Heart right ventricle (tissue), 16 donors: ENCODE measurements around the gene SH3GLB1. TPM values are rescaled to one million over a fixed set of nuclear protein-coding genes. Genes with fewer than 3 reads are reported as not detected.

ENCODE experiments used
- ATAC-seq, 8 donors: fragments of 200-7000 bp; cut with Tn5 transposase; one replicate each; pipeline ENCODE4 v1.9.1; 2020; ENCODE audit warnings: mild to moderate bottlenecking in 8 of 8, moderate library complexity in 8 of 8, moderate number of reproducible peaks in 1 of 8
- DNase-seq, 2 donors: peaks; one replicate each; pipeline ENCODE4 v3.0.0-alpha.2; 2020
- H3K27ac ChIP-seq, 10 donors: fragments of 200-600 bp; sonication (generic) in 2 of 10; one replicate each; pipeline versions ENCODE4 v1.5.0 to v1.8.0; 2020 to 2022; ENCODE audit warnings: mild to moderate bottlenecking in 3 of 10
- H3K27me3 ChIP-seq, 7 donors: fragments of 200-600 bp; one replicate each; pipeline ENCODE4 v1.8.0; 2021 to 2022; ENCODE audit warnings: mild to moderate bottlenecking in 2 of 7
- H3K36me3 ChIP-seq, 9 donors: fragments of 200-600 bp; sonication (generic) in 1 of 9; one replicate each; pipeline versions ENCODE4 v1.5.0 to v1.8.0; 2020 to 2022; ENCODE audit warnings: mild to moderate bottlenecking in 2 of 9
- H3K4me1 ChIP-seq, 9 donors: fragments of 200-600 bp; sonication (generic) in 1 of 9; one replicate each; pipeline versions ENCODE4 v1.5.0 to v1.8.0; 2020 to 2022; ENCODE audit warnings: mild to moderate bottlenecking in 4 of 9
- H3K4me3 ChIP-seq, 10 donors: fragments of 200-600 bp; sonication (generic) in 2 of 10; one replicate each; pipeline versions ENCODE4 v1.5.0 to v1.8.0; 2020 to 2022; ENCODE audit warnings: mild to moderate bottlenecking in 7 of 10, moderate library complexity in 2 of 10
- H3K9me3 ChIP-seq, 11 donors: fragments of 200-600 bp in 10 of 11; sonication (generic) in 2 of 11; one replicate each; pipeline versions ENCODE4 v1.5.0 to v1.8.0; 2013 to 2022; ENCODE audit warnings: mild to moderate bottlenecking in 2 of 11, control low read depth in 1 of 11, moderate library complexity in 1 of 11
- WGBS, 2 donors: extraction: QIAGEN DNeasy Blood & Tissue Kit; methylation state at CpG; one replicate each; pipeline ENCODE4 v1.1.7; 2013; ENCODE audit warnings: inconsistent platforms in 1 of 2; 5-methylcytosine and 5-hydroxymethylcytosine counted together
- intact Hi-C, 10 donors: fragments of 100-400 bp; cut with DNase I; formaldehyde crosslinking; loops; one replicate each; pipeline versions ENCODE4 v1.11.1 to v1.14.2; 2022
- polyA plus RNA-seq, 2 donors: library from polyadenylated mRNA; stranded (reverse); fragments of 200-250 nt; gene quantifications; one replicate each; pipeline ENCODE4 v1.2.3, GENCODE V29; 2013
- total RNA-seq, 10 donors: library from RNA; stranded (reverse); fragmentation: NEBNext Ultra II Directional in 3 of 10; extraction: Animal tissue kit (Norgen Biotek cat#: 25700) in 3 of 10; gene quantifications; one replicate each; pipeline versions ENCODE4 v1.2.1 to v1.2.4, GENCODE V29; 2021 to 2023
- TF ChIP-seq, protein P1 (sequence below), 9 donors: fragments of 200-600 bp; sonication (generic) in 2 of 9; IDR thresholded peaks; one replicate each; pipeline versions ENCODE4 v1.5.0 to v1.8.0; 2021 to 2022; ENCODE audit warnings: antibody characterized with exemption in 9 of 9, mild to moderate bottlenecking in 5 of 9, moderate library complexity in 1 of 9
- donor health status: Arrhythmogenic right ventricular cardiomyopathy.
- donor health status: ischemic (EF 13 %, LVEDD 7.1; RV severe dilation, severe dysfunction).
- donor health status: healthy with polysubstance abuse.
- donor health status: DM: no; HTN: yes; CAD: no.
- donor health status: DM: no; HTN: no; CAD: no.
- donor health status: ischemic (EF 25% LVEDD 6.9; RV normal size, moderate dysfunction).
- donor health status: ischemic (EF 25% LVEDD 5.7; RV mildly dilated, moderate dysfunction).
- donor health status: healthy.
- donor health status: DM: yes; HTN: yes; CAD: no.
- donor health status: Ischemic cardiomyopathy.
- donor health status: ischemic (EF 35%, LVEDD 5.7; RV mildly dilated, moderate dysfunction).
- donor health status: nonischemic (EF 11% LVEDD 7.7; RV severe dilation, severe dysfunction).
- donor health status: DM: yes; HTN: yes; CAD: no.
- donor health status: PGD.
- donor health status: ischemic (EF 29% LVEDD 5.4; RV normal size, mild dysfunction).
- donor health status: nonischemic (EF 23%, LVEDD 6.1; RV moderate dilation, normal function).

Gene SH3GLB1
- total and polyA plus RNA-seq, 12 donors: 20.4 to 160 (median 123) TPM

DNA sequence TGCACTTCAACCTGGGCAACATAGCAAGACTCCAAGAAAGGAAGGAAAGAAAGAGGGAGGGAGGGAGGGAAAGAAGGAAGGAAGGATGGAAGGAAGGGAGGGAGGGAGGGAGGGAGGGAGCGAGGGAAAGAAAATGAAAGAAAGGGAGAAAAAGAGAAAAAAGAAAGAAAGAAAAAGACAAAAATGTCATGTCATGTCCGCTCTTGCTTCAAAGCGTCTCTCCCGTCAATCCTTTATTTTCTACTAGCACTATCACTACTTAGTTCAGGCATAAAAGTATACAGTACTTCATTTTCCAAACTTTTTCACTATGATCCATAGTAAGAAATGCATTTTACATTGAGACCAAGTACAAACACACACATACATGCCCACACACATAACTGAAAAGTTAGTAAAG, 64.7 kb downstream of the SH3GLB1 start:
- peaks cover 0 to 10% (median 4%) of the 10 kb centered on the region in 11 donors for H3K9me3 ChIP-seq
- H3K36me3 ChIP-seq: no peaks in the 10 kb centered on the region
- TF ChIP-seq, protein P1, sequence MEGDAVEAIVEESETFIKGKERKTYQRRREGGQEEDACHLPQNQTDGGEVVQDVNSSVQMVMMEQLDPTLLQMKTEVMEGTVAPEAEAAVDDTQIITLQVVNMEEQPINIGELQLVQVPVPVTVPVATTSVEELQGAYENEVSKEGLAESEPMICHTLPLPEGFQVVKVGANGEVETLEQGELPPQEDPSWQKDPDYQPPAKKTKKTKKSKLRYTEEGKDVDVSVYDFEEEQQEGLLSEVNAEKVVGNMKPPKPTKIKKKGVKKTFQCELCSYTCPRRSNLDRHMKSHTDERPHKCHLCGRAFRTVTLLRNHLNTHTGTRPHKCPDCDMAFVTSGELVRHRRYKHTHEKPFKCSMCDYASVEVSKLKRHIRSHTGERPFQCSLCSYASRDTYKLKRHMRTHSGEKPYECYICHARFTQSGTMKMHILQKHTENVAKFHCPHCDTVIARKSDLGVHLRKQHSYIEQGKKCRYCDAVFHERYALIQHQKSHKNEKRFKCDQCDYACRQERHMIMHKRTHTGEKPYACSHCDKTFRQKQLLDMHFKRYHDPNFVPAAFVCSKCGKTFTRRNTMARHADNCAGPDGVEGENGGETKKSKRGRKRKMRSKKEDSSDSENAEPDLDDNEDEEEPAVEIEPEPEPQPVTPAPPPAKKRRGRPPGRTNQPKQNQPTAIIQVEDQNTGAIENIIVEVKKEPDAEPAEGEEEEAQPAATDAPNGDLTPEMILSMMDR (IDR thresholded peaks at IDR 0.05): no peak
- H3K27me3 ChIP-seq: no peaks in the 10 kb centered on the region
- H3K27ac ChIP-seq: no peak overlapping the region
- intact Hi-C loops: no loop called here
- ATAC-seq (no peak), DNase-seq (no peak)
- peaks cover 0 to 16% (median 10%) of the 10 kb centered on the region in 9 donors for H3K4me1 ChIP-seq
- WGBS, 2 donors: 91 to 95% methylated on average over 4 of the region's 4 CpGs
- H3K4me3 ChIP-seq: no peak overlapping the region

DNA sequence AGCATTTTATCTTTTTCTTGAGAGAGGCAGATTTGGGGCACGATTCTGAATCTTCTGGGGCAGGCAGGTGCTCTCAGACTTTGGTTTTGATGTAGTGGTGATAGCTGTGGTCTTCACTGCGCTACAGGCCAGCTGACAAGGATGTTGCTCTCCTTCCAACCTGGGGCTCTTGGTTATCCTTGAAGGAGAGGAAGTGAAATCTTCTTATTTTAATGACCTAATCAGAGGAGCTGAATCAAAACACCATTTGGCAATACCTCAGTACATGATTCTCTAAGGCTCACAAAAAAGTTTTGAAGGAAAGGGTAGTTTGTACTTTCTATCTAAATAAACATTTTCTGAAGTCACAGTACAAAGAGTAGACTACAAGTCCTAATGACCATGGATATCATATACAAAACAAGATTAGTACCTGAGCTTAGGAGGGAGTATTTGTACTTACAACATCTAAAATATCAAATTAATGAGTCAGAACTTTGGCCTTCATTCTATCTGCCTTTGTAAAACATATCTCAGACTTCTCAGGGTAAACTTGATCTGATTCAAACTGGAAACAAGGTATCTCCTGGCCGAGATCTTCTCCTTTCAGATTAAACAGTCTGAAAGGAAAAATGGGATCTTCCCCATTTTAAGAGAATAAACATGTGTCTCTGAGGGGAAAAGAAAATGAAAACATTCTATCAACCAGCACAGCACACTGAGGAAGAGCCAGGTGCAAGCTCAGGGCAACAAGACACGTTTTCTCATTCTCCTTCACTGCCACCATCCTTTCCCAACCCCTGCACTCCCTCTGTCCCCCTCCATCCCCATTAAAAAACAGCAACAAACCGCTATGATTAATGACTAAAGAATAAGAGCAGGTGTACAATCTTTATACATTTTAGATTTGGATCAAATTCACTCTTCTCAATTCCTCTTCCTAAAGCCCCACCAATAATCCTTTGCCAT, 69.2 kb downstream of the SH3GLB1 start:
- TF ChIP-seq, protein P1 (IDR thresholded peaks at IDR 0.05): no peak
- ATAC-seq (peak in 3 of 8 donors; percentile 27 to 41 (median 41)), DNase-seq (no peak)
- intact Hi-C loops: no loop called here
- Histone ChIP-seq H3K4me3 (peak overlapping the region in 1 of 10 donors; percentile 30), H3K36me3 (no peaks in the 10 kb centered on the region), H3K27me3 (no peaks in the 10 kb centered on the region), H3K9me3 (no peaks in the 10 kb centered on the region), H3K27ac (peak overlapping the region in 7 of 10 donors; percentile 8 to 88 (median 59)), H3K4me1 (peaks cover 0 to 44% (median 21%) of the 10 kb centered on the region in 9 donors)
- WGBS, 2 donors: 62 to 68% methylated on average over 5 of the region's 5 CpGs

DNA sequence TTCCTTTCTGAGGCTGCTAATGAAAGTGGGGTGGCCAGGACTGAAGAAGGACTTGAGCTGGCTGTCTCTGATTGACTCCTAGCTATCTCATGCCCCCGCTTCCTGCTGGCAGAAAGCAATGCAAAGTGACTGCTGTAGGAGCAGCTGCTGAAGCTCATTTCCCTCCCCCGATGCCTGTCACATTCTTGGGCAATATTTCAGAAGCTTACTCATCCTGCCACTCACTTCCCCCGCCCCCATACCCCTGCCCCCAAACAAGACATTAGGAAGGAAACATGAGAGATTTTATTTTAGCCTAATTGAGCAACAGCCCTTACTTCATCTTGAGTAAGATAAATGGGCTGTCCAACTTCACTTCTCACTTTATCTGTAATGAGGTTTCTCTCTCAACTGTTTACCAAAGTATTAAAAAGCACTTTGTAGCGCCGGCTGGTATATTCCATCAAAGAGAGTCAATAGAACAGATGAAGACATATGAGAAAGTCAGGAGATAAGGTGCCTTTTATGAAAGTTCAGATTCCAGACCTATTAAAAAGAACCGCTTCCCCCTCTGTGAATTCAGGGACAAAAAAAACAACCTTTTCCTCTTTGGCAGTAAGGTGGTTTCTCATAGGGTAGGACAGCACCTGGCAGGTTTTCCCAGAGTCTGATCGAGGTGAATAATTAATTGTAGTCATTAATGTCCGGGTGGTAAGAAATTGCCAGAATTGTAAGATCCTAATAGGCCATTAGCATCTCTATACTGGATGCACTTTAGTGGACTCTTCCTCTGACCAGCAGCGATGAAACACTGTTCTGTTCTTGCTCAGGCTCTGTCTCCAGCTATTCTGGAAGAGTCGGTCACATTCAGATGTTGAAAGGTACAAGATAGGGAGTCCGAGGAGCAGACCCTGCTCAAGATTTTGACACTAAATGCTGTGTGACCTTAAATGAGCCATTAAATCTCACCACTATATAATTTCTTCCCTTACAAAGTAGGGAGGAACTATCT, 70.2 kb downstream of the SH3GLB1 start:
- peak overlapping the region in 1 of 10 donors; percentile 30 for H3K4me3 ChIP-seq
- TF ChIP-seq, protein P1 (IDR thresholded peaks at IDR 0.05): no peak
- no peaks in the 10 kb centered on the region for H3K9me3 ChIP-seq

More for the DNA sequence above, 70.2 kb downstream of the SH3GLB1 start:
- peak; percentile 29 to 71 for DNase-seq
- Histone ChIP-seq H3K4me1 (peaks cover 0 to 52% (median 21%) of the 10 kb centered on the region in 9 donors), H3K27me3 (no peaks in the 10 kb centered on the region), H3K36me3 (no peaks in the 10 kb centered on the region), H3K27ac (peak overlapping the region in 8 of 10 donors; percentile 25 to 88 (median 66))
- 24 to 26% methylated on average over 11 of the region's 11 CpGs for WGBS, 2 donors
- intact Hi-C loops: loop anchor here in 1 of 10 donors (5.0 kb wide), 1 partner anchor 308 kb away; no protein-coding TSS in a partner anchor
- peak; percentile 89 to 97 (median 94) for ATAC-seq
